GM18502 (cell line): ENCODE measurements around the gene MIEF2.
"Not testable (repeated sequence)": the region's sequence is repeated elsewhere in the genome, so short reads cannot be mapped to it uniquely, and the experiment has no call there.

ENCODE experiments used
- ATAC-seq: cut with Tn5 transposase; IDR thresholded peaks from one replicate; pipeline ENCODE4 v1.9.1; 2021; ENCODE audit warnings: mild to moderate bottlenecking; ENCODE audit not compliant: unreplicated experiment, poor library complexity

Gene MIEF2

DNA sequence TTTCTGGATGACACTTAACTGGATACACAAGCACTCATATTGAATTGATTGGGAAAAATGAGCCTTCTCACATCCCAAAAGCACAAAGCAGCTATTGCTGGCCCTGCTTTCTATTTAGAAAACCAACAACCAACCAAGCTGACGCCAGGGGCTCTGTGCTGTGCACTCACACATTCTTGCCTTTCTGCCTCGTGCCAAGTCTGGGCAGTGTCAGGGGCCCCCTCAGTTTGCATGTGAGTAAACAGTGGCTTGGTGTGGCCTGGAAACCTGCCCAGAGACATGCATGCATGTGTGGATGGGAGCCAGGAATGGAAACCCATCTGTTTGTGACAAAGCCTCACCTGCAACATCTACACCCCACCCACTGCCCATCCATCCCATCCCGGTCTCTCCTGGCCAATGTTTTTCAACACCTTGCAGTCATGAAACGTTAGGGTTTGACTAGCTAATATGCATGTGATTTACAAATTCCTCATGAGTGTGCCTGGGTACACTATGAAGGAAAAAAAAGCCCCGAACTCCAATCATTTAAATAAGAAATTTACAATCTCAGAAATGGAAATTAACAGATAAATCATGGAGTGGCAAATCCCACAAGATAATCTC lies 20.4 kb downstream of the MIEF2 start:
- ATAC-seq = no peak

GRCh38 chr17:18281788-18282187 lies 21.3 kb downstream of the MIEF2 start:
- ATAC-seq = no peak

DNA sequence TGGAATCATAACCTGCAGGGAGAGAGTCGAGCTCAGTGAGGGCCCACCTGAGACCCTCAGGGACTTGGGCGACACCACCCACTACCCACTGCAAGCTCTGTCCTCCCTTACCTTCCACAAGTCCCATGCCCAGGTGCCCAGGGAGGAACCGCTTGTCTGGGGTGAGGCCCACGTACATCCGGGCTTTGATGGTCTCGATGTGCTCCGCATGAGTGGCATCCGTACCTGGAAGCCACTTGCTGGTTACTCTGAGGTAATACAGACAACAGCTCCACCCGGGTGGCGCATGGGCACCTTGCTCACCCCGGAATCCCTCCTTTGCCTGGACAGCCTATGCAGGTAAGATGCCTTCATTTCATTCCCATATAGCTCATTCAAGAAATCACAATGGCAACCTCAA lies 24.8 kb downstream of the MIEF2 start:
- no peak for ATAC-seq

DNA sequence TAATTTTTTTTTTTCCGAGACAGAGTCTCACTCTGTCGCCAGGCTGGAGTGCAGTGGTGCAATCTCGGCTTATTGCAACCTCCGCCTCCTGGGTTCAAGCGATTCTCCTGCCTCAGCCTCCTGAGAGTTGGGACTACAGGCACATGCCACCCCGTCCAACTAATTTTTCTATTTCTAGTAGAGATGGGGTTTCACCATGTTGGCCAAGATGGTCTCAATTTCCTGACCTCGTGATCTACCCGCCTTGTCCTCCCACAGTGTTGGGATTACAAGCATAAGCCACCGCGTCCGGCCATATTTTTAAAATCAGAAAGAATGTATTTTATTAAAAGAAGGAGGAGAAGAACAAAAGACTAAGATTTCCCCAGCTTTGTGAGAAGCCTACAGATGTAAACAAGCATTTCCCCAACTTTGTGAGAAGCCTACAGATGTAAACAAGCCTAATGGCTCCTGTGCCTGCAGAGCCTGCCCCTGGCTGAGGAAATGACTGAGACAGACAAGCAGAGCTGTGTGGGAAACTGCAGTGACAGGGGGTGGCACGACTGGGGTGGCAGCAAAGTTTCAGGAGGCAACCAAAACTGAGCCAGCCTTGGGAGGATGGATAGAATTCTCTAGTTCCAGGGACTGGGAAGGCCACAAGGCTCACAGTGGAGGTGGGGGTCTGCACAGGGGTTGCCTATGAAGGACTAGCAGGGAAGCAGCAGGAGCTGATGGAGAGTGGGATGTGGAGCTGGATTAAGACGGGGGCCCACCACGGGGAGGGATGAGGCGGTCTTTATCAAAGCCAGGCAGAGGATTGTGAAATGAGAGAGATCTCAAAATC lies 31.5 kb downstream of the MIEF2 start:
- ATAC-seq = no peak

DNA sequence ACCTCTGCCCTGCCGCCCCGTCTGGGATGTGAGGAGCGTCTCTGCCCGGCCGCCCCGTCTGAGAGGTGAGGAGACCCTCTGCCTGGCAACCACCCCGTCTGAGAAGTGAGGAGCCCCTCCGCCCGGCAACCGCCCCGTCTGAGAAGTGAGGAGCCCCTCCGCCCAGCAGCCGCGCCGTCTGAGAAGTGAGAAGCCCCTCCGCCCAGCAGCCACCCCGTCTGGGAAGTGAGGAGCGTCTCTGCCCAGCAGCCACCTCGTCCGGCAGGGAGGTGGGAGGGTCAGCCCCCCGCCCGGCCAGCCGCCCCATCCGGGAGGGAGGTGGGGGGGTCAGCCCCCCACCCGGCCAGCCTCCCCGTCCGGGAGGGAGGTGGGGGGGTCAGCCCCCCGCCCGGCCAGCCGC lies 37.6 kb downstream of the MIEF2 start:
- ATAC-seq = not testable (repeated sequence)

- ATAC-seq = no peak
These were observed 40.4 kb downstream of the MIEF2 start for GRCh38 chr17:18300725-18301480.

DNA sequence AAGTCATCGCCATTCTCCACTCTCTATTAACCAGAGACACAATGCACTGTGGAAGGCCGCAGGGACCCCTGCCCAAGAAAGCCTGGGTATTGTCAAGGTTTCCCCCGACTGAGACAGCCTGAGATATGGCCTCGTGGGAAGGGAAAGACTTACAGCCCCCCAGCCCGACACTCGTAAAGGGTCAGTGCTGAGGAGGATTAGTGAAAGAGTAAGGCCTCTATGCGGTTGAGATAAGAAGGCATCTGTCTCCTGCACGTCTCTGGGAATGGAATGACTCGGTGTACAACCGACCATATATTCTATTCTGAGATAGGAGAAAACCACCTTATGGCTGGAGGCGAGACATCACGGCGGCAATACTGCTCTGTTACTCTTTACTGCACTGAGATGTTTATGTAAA lies 42.7 kb downstream of the MIEF2 start:
- not testable (repeated sequence) for ATAC-seq

DNA sequence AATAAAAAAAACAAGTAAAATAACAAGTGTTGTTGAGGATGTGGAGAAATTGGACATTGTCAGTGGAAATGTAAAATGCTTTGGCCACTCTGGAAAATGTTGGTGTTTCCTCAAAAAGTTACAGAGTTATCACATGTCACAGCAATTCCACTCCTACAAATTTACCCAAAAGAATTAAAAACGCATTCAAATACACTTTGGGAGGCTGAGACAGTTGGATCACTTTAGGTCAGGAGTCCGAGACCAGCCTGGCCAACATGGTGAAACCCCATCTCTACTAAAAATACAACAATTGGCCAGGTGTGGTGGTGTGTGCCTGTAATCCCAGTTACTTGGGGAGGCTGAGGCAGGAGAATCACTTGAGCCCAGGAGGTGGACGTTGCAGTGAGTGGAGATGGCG lies 48.7 kb downstream of the MIEF2 start:
- no peak for ATAC-seq

DNA sequence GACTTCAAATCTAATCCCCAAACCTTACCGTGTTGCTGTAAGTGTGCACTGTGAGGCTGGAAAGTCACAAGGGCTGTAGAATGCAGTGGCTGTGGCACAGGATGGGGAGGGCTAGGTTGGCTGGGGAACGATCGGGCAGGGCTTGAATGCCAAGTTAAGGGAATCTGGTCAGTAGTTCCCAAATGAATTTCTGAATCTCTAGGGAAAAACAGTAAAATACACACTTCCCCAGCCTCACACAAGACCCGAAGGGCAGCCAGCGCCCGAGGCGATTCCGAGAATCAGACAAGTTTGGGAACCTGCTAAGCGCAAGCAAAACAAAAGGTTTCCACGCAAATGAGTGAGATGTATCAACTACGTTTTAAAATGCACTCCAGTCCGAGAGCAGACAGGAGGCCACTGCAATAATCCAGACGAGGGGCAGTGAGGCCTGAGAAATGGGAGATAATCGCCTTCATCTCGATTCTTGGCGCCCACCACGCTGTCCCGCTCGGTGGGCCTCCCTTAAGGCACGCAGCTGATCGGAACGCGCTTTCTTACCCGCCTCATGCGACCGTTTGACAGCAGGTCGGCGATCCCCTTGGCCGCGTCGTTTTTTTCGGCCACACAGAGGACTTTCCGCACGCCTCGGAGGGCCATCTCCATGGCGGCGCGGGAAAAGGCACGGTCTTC lies 53.7 kb downstream of the MIEF2 start:
- ATAC-seq = peak; percentile 6

GRCh38 chr17:18314731-18315561 lies 54.5 kb downstream of the MIEF2 start, which contains the start of the genes SMCR8 and TOP3A:
Gene SMCR8 (plus strand): TSS chr17:18315293. CDS start chr17:18315790, 497 bp downstream.
Gene TOP3A (minus strand): TSS chr17:18314994. CDS start chr17:18314778, 216 bp downstream.
- peak; percentile 87 for ATAC-seq

- ATAC-seq = peak; percentile 13
These were observed 55.1 kb downstream of the MIEF2 start for GRCh38 chr17:18315562-18315922.

DNA sequence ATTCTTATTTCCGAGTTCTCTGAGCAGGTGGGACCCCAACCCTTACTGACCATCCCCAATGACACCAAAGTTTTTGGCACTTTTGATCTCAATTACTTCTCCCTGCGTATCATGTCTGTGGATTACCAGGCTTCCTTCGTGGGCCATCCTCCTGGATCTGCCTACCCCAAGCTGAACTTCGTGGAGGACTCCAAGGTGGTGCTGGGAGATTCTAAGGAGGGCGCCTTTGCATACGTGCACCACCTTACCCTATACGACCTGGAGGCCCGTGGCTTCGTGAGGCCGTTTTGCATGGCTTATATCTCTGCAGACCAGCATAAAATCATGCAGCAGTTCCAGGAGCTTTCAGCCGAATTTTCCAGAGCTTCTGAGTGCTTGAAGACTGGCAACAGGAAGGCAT lies 55.5 kb downstream of the MIEF2 start:
- ATAC-seq = no peak
